Stomach (tissue), 4 donors: ENCODE data around the gene EFCAB3.
"Not testable (repeated sequence)": the region's sequence is repeated elsewhere in the genome, so short reads cannot be mapped to it uniquely, and the experiment has no call there.

Experiments used
- CTCF ChIP-seq, 7 experiments: fragments of 450-650 bp in 4 of 7; fragments of 200-600 bp in 3 of 7; sonication (generic) in 3 of 7; IDR thresholded peaks; one replicate each; pipeline ENCODE4 v1.5.1; 2016 to 2019; ENCODE audit warnings: antibody characterized with exemption in 7 of 7, control low read depth in 2 of 7, mild to moderate bottlenecking in 1 of 7
- POLR2A ChIP-seq, 4 donors: fragments of 450-650 bp; IDR thresholded peaks; one replicate each; pipeline ENCODE4 v1.6.1; 2016; ENCODE audit warnings: antibody characterized with exemption in 4 of 4, control low read depth in 2 of 4, mild to moderate bottlenecking in 1 of 4, moderate library complexity in 1 of 4
- POLR2AphosphoS5 ChIP-seq, 3 donors: sonication (generic); formaldehyde crosslinking; IDR thresholded peaks; one replicate each; pipeline ENCODE4 v1.6.1; 2016; ENCODE audit warnings: antibody characterized with exemption in 3 of 3

- not testable (repeated sequence) for TF ChIP-seq POLR2A, CTCF, POLR2AphosphoS5 (IDR thresholded peaks at IDR 0.05)
These were observed 65.4 kb downstream of the EFCAB3 start for GRCh38 chr17:62445791-62446190.
